DND-41 (cell line): ENCODE results near the gene PPEF1.

ENCODE experiments used
- ATAC-seq: fragments of 200-7000 bp; cut with Tn5 transposase; 3 replicates; pipeline ENCODE4 v1.9.1; 2021; ENCODE audit warnings: low read depth; ENCODE audit not compliant: insufficient read depth
- DNase-seq: peaks from one replicate; pipeline ENCODE4 v3.0.0-alpha.2; 2020
- H2AFZ ChIP-seq: 2 replicates; pipeline ENCODE4 v1.6.0; 2012; ENCODE audit warnings: low read depth, low read length
- H3K27ac ChIP-seq: 2 replicates; pipeline ENCODE4 v1.5.1; 2012; ENCODE audit warnings: low read length, inconsistent platforms
- H3K27me3 ChIP-seq: fragments of 200-600 bp; sonication (generic); 2 replicates; pipeline ENCODE4 v1.6.0; 2012; ENCODE audit warnings: low read length, mild to moderate bottlenecking, inconsistent platforms; ENCODE audit not compliant: insufficient read depth, poor library complexity
- H3K36me3 ChIP-seq: 2 replicates; pipeline ENCODE4 v1.5.1; 2012; ENCODE audit warnings: low read length, inconsistent platforms; ENCODE audit not compliant: insufficient read depth
- H3K4me1 ChIP-seq: 2 replicates; pipeline ENCODE4 v1.5.1; 2012; ENCODE audit warnings: mild to moderate bottlenecking, low read length; ENCODE audit not compliant: insufficient read depth
- H3K4me2 ChIP-seq: 2 replicates; pipeline ENCODE4 v1.6.0; 2012; ENCODE audit warnings: mild to moderate bottlenecking, moderate library complexity, low read length, inconsistent platforms; ENCODE audit not compliant: insufficient read depth
- H3K4me3 ChIP-seq, 2 experiments: fragments of 200-600 bp in 1 of 2; shearing (Covaris generic) in 1 of 2; 2 replicates each; pipeline ENCODE4 v1.5.1; 2012 to 2016; ENCODE audit warnings: inconsistent platforms in 2 of 2, low read length in 2 of 2, mild to moderate bottlenecking in 2 of 2, low read depth in 1 of 2, moderate library complexity in 1 of 2
- H3K79me2 ChIP-seq: 2 replicates; pipeline ENCODE4 v1.6.0; 2012; ENCODE audit warnings: low read length, inconsistent platforms; ENCODE audit not compliant: insufficient read depth
- H3K9ac ChIP-seq: 2 replicates; pipeline ENCODE4 v1.6.0; 2012; ENCODE audit warnings: low read depth, mild to moderate bottlenecking, inconsistent platforms, low read length, moderate library complexity
- H3K9me3 ChIP-seq: 2 replicates; pipeline ENCODE4 v1.5.1; 2012; ENCODE audit warnings: low read length, moderate library complexity, mild to moderate bottlenecking, inconsistent platforms; ENCODE audit not compliant: insufficient read depth, severe bottlenecking
- H4K20me1 ChIP-seq: 2 replicates; pipeline ENCODE4 v1.6.0; 2012; ENCODE audit warnings: low read length; ENCODE audit not compliant: insufficient read depth
- CTCF ChIP-seq: IDR thresholded peaks from 2 replicates; pipeline ENCODE4 v1.5.1; 2012; ENCODE audit warnings: borderline replicate concordance, low read length, moderate library complexity, mild to moderate bottlenecking; ENCODE audit not compliant: poor library complexity, severe bottlenecking; ENCODE audit errors: extremely low read depth
- EZH2 ChIP-seq: IDR thresholded peaks from 3 replicates; pipeline ENCODE4 v1.6.1; 2012; ENCODE audit warnings: borderline replicate concordance, low read depth, mild to moderate bottlenecking, moderate library complexity, low read length, inconsistent platforms; ENCODE audit not compliant: severe bottlenecking

PPEF1 gene

GRCh38 chrX:18676470-18676869 is 31.0 kb upstream of the PPEF1 start:
- Histone ChIP-seq H4K20me1 (no peaks in the 10 kb centered on the region), H3K4me3 (no peak overlapping the region), H3K79me2 (no peaks in the 10 kb centered on the region), H3K9me3 (no peaks in the 10 kb centered on the region), H3K36me3 (no peaks in the 10 kb centered on the region), H3K4me1 (peaks cover 13% of the 10 kb centered on the region), H3K27ac (no peak overlapping the region), H3K9ac (no peak overlapping the region), H3K4me2 (no peak overlapping the region), H2AFZ (no peak overlapping the region), H3K27me3 (no peaks in the 10 kb centered on the region)
- ATAC-seq (no peak), DNase-seq (no peak)
- TF ChIP-seq EZH2 (no peak), CTCF (no peak)

GRCh38 chrX:18677161-18677869 is 30.1 kb upstream of the PPEF1 start:
- no peaks in the 10 kb centered on the region for H3K27me3 ChIP-seq

GRCh38 chrX:18681996-18682395 is 25.4 kb upstream of the PPEF1 start:
- H4K20me1 ChIP-seq: no peaks in the 10 kb centered on the region
- TF ChIP-seq EZH2 (no peak), CTCF (no peak)
- H3K27ac ChIP-seq: no peak overlapping the region
- no peak overlapping the region for H3K4me3 ChIP-seq
- H3K36me3 ChIP-seq: no peaks in the 10 kb centered on the region
- H3K79me2 ChIP-seq: no peaks in the 10 kb centered on the region
- H3K9me3 ChIP-seq: no peaks in the 10 kb centered on the region
- H3K4me2 ChIP-seq: no peak overlapping the region
- DNase-seq: no peak
- H3K9ac ChIP-seq: no peak overlapping the region
- H2AFZ ChIP-seq: no peak overlapping the region
- no peaks in the 10 kb centered on the region for H3K4me1 ChIP-seq
- H3K27me3 ChIP-seq: no peaks in the 10 kb centered on the region
- ATAC-seq: no peak

More at GRCh38 chrX:18677161-18677869, 30.1 kb upstream of the PPEF1 start:
- Histone ChIP-seq H3K4me2 (no peak overlapping the region), H3K4me1 (peaks cover 13% of the 10 kb centered on the region), H3K27ac (no peak overlapping the region), H3K9ac (no peak overlapping the region), H2AFZ (no peak overlapping the region), H3K9me3 (no peaks in the 10 kb centered on the region), H3K4me3 (no peak overlapping the region), H4K20me1 (no peaks in the 10 kb centered on the region), H3K36me3 (no peaks in the 10 kb centered on the region), H3K79me2 (no peaks in the 10 kb centered on the region)
- TF ChIP-seq EZH2 (no peak), CTCF (no peak)
- no peak for ATAC-seq
- no peak for DNase-seq

GRCh38 chrX:18682979-18683387 is 24.5 kb upstream of the PPEF1 start:
- Histone ChIP-seq H3K9me3 (no peaks in the 10 kb centered on the region), H2AFZ (no peak overlapping the region), H3K36me3 (no peaks in the 10 kb centered on the region), H3K9ac (no peak overlapping the region), H3K79me2 (no peaks in the 10 kb centered on the region), H3K27ac (no peak overlapping the region), H3K27me3 (no peaks in the 10 kb centered on the region), H3K4me3 (no peak overlapping the region), H3K4me2 (no peak overlapping the region), H4K20me1 (no peaks in the 10 kb centered on the region), H3K4me1 (no peaks in the 10 kb centered on the region)
- ATAC-seq: no peak
- no peak for DNase-seq
- TF ChIP-seq EZH2: no peak
